Fibroblast of skin of abdomen (primary cell): ENCODE data around the gene SHLD3. TPM values are rescaled to one million over a fixed set of nuclear protein-coding genes. Genes with fewer than 3 reads are reported as not detected.
A peak's percentile ranks its signal among the peaks of the same experiment; 100 is the strongest.
"Not testable (repeated sequence)": the region's sequence is repeated elsewhere in the genome, so short reads cannot be mapped to it uniquely, and the experiment has no call there.

Experiments
- DNase-seq: peaks from one replicate; pipeline ENCODE4 v3.0.0-alpha.2; 2013
- polyA plus RNA-seq, 2 experiments: library from polyadenylated mRNA; unstranded; fragments of 120-200 nt; gene quantifications; one replicate each; pipeline ENCODE4 v1.2.1, GENCODE V29; 2013; ENCODE audit not compliant: insufficient read length in 2 of 2

Gene SHLD3, protein sequence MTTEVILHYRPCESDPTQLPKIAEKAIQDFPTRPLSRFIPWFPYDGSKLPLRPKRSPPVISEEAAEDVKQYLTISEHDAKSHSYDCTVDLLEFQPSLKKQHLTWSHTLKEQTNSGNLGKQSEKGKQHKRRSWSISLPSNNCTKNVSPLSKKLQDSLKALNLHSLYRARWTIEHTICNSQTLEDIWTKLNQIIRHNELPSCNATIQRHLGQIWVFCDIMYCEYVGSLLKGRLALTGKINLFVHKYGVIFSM
- polyA plus RNA-seq (2013, experiment 1 of 2; ENCODE audit: insufficient read length) = 1.6 TPM
- polyA plus RNA-seq (2013, experiment 2 of 2; ENCODE audit: insufficient read length) = 2.1 TPM

- DNase-seq = peak; percentile 88
These were observed at the start of gene SHLD3, which contains the start of gene TRAPPC13 for GRCh38 chr5:65624571-65625555. Gene SHLD3 (plus strand): TSS chr5:65625027. CDS start chr5:65629588, 4,561 bp downstream. Gene TRAPPC13 (plus strand): TSS chr5:65625027. CDS start chr5:65625061, 34 bp downstream.

DNA sequence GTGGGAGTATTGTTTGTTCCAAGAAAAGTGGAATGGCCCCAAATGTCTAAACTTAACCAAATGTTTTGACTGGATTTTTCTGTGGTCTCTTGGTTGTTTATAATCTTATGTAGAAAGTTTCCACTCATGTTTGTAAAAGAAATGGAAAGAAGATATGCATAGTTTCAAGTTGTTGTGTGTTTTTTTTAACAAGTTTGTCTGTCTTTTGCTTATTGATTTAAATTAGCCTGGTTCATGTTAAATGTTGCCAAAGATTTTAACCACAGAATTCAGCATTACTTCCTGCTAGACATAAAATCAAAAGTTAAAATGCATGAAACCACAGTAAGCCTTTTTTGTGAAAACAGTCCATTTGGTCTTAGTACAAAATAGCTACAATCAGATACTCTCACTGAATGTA is 47.7 kb upstream of the SHLD3 start:
- no peak for DNase-seq

GRCh38 chr5:65588694-65589093 is 36.1 kb upstream of the SHLD3 start:
- no peak for DNase-seq

GRCh38 chr5:65601761-65602160 is 23.1 kb upstream of the SHLD3 start:
- not testable (repeated sequence) for DNase-seq

- no peak for DNase-seq
These were observed 13.3 kb upstream of the SHLD3 start for GRCh38 chr5:65611524-65611923.

DNA sequence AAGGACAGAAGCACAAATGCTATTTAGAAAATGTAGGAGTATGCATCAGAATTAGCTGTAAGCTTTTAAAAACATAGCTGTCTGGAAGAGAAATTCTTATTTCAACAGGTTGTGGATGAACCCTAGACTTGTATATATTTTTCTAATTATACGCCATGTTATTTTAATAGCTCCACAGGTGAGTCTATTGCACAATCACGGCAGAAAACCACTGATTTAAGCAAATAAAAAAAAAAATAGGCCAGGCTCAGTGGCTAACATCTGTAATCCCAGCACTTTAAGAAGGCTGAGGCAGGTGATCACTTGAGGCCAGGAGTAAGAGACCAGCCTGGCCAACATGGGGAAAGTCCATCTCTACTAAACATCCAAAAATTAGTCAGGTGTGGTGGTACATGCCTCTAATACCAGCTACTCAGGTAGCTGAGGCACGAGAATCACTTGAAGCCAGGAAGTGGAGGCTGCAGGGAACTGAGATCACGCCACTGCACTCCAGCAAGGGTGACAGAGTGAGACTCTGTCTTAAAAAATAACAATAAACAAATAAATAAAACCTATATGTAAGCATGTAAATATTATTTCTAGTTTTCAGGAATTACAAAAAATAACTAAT is 12.4 kb upstream of the SHLD3 start:
- no peak for DNase-seq

DNA sequence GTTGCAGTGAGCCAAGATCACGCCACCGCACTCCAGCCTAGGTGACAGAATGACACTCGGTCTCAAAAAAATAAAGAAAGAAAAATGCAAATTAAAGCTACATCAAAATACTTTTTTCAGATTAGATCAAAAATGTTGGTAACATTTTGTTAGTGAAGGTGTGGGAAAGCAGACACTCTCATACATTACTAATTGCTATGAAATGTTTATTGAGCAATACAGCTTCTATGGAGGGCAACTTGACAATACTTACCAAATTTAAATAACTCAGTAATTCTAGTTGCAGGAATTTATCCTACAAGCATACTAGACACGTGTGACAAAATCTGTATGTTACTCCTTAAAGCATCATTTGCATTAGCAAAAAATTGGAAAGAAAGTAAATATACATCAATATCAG is 4.8 kb upstream of the SHLD3 start:
- DNase-seq = no peak

GRCh38 chr5:65621961-65622360 is 2.9 kb upstream of the SHLD3 start:
- not testable (repeated sequence) for DNase-seq

DNA sequence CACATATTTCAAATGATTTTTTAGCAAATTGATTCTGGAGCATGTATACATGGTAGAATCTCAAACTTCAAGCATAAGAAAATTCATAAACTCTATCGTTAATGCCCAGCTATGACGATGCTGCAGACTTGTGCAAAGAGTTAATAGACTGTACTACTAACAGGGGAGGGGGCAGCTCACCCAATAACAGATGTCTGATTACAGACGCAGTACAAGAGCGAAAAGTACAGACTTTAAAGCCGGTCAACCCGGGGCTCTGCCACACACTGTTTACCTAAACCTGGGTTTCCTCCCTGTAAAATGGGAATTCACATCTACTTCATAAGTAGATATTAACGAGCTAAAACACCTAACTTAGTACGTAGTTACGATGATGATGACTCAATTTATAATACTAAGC is 1.3 kb upstream of the SHLD3 start:
- no peak for DNase-seq

- peak; percentile 93 for DNase-seq
These were observed 729 bp upstream of the SHLD3 start, which contains the start of gene TRIM23 for GRCh38 chr5:65624025-65624570. Gene TRIM23 (minus strand): TSS chr5:65624333. CDS start chr5:65624274, 59 bp downstream.

GRCh38 chr5:65625743-65626142 is 916 bp downstream of the SHLD3 start:
- no peak for DNase-seq

DNA sequence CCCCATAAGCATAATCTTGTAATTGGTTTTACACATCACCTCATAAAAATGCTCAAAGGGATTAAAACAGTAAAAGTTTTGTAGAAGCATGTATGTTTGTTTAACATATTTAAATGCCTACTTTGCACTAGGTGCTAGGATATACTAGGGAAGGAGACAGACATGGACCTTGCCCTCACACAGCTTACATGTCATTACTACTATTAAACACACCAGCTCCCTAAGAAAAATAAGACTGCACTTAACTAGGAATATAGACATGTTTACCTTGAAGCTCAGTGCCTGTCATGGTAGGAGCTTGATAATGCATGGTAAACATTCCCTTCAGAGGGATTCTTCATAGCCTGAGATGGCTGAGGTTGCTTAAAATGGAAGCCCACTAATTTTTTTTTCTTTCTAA is 6.2 kb downstream of the SHLD3 start:
- DNase-seq = no peak

DNA sequence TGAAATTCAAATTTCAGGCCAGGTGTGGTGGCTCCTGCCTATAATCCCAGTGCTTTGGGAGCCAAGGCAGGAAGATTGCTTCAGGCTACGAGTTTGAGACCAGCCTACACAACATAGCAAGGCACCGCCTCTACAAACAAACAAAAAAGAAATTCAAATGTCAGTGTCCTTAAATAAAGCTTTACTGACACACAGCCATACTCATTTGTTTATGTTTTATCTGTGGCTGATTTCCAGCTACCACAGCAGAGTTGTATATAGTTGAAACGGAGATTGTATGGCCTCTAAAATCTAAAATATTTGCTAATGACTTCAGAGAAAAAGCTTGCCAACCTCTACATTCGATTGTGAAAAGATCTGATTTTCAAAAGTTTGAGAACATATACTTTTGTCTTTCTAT is 15.4 kb downstream of the SHLD3 start:
- DNase-seq = no peak

GRCh38 chr5:65646938-65647337 is 22.1 kb downstream of the SHLD3 start:
- DNase-seq = no peak

DNA sequence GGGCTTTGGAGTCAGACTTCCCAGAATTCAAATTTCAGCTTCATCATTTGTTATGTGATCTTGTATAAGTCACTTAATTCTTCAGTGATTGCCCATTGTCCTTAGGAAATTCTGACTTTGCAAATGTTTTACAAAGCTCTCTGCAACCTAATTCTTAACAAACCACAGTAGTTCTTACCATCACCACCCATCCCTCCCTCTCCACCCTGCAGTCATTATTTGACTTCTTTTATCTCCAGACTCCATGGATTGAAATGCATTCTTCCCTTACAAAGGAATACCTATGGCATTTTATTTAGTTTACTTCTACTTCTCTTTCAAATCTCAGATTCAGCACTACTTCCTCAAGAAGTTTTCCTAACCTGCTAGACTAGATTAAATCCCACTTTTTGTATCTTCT is 23.1 kb downstream of the SHLD3 start:
- DNase-seq = no peak

GRCh38 chr5:65651144-65651543 is 26.3 kb downstream of the SHLD3 start:
- no peak for DNase-seq

DNA sequence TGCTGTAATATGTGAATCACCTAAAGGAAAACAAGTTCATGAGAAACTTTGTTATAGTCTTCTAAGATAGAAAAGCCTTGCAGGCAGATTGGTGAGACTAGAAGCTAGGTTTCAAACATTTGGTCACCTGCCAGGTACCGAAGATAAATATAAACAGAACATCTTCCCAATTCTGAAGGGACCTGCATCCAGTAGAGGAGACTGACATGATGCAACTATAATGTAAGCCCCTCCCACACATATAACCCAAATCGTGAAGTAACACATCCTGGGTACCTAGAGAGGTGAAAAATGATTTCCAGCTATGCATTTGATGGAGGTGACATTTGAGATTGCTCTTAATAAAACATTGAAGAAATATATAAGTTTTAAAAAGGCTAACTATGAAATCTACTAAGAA is 29.9 kb downstream of the SHLD3 start:
- no peak for DNase-seq

DNA sequence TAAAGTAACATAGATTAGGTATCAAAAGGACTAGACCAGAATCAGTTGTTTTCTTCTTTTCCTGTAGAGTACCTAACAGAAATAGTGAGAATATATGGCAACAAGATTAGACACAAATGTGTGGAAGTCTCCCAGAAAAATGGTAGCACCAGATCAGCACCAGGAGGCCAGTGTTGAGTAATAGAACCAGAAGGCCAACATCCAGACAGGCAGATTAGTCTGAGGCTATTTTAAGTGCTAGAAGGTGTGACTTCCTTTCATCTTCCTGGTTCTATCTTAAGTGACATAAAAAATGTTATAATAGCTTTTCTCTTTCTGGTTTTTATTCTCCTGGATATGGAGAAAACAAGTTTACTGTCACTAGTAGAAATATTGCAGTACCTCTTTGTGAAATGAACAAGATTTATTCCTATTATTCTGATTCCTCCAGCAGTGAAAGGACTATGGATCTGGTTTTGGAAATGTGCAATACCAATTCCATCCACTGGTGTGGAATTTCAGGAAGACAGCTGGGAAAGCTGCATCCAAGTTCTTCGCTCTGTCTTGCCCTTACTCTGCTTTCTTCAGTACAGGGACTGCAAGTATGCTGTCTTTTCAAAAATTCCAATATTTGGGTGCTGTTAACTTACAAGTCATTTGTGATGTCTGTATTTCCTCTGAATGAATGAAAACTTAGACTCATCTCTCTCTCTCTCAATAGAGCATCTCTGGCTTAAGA is 39.1 kb downstream of the SHLD3 start:
- peak; percentile 33 for DNase-seq

- DNase-seq = no peak
These were observed 43.9 kb downstream of the SHLD3 start for GRCh38 chr5:65668696-65669095.

- peak; percentile 48 for DNase-seq
These were observed 48.0 kb downstream of the SHLD3 start for GRCh38 chr5:65672796-65673195.

- DNase-seq = no peak
These were observed 49.9 kb downstream of the SHLD3 start for GRCh38 chr5:65674749-65675148.

GRCh38 chr5:65676056-65676455 is 51.2 kb downstream of the SHLD3 start:
- DNase-seq = not testable (repeated sequence)
